ENCODE measurements around the gene LIN7B.

LIN7B gene

GRCh38 chr19:49085020-49085867, 28.9 kb upstream of the LIN7B start, which contains the start of gene SNRNP70:
Gene SNRNP70, plus strand, starts transcription at chr19:49085451. Its CDS starts 964 bp downstream, at chr19:49086415.
- TF ChIP-seq, protein P1, sequence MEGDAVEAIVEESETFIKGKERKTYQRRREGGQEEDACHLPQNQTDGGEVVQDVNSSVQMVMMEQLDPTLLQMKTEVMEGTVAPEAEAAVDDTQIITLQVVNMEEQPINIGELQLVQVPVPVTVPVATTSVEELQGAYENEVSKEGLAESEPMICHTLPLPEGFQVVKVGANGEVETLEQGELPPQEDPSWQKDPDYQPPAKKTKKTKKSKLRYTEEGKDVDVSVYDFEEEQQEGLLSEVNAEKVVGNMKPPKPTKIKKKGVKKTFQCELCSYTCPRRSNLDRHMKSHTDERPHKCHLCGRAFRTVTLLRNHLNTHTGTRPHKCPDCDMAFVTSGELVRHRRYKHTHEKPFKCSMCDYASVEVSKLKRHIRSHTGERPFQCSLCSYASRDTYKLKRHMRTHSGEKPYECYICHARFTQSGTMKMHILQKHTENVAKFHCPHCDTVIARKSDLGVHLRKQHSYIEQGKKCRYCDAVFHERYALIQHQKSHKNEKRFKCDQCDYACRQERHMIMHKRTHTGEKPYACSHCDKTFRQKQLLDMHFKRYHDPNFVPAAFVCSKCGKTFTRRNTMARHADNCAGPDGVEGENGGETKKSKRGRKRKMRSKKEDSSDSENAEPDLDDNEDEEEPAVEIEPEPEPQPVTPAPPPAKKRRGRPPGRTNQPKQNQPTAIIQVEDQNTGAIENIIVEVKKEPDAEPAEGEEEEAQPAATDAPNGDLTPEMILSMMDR (IDR thresholded peaks at IDR 0.05; ENCODE audit: low read depth, low read length) = no peak
- peak within 1 kb of the TSS; percentile 70 for H3K4me3 ChIP-seq (ENCODE audit: low read depth, low read length)

GRCh38 chr19:49085868-49086232, 28.3 kb upstream of the LIN7B start:
- H3K4me3 ChIP-seq (ENCODE audit: low read depth, low read length) = peak overlapping the region; percentile 70
- TF ChIP-seq, protein P1 (IDR thresholded peaks at IDR 0.05; ENCODE audit: low read depth, low read length) = no peak

GRCh38 chr19:49086296-49086695, 27.9 kb upstream of the LIN7B start:
- TF ChIP-seq, protein P1 (IDR thresholded peaks at IDR 0.05; ENCODE audit: low read depth, low read length) = no peak
- H3K4me3 ChIP-seq (ENCODE audit: low read depth, low read length) = peak overlapping the region; percentile 70

GRCh38 chr19:49091391-49092038, 22.7 kb upstream of the LIN7B start:
- H3K4me3 ChIP-seq (ENCODE audit: low read depth, low read length) = no peak overlapping the region
- TF ChIP-seq, protein P1 (IDR thresholded peaks at IDR 0.05; ENCODE audit: low read depth, low read length) = no peak

- TF ChIP-seq, protein P1 (IDR thresholded peaks at IDR 0.05; ENCODE audit: low read depth, low read length) = no peak
Observed at GRCh38 chr19:49092686-49093085, 21.5 kb upstream of the LIN7B start.

DNA sequence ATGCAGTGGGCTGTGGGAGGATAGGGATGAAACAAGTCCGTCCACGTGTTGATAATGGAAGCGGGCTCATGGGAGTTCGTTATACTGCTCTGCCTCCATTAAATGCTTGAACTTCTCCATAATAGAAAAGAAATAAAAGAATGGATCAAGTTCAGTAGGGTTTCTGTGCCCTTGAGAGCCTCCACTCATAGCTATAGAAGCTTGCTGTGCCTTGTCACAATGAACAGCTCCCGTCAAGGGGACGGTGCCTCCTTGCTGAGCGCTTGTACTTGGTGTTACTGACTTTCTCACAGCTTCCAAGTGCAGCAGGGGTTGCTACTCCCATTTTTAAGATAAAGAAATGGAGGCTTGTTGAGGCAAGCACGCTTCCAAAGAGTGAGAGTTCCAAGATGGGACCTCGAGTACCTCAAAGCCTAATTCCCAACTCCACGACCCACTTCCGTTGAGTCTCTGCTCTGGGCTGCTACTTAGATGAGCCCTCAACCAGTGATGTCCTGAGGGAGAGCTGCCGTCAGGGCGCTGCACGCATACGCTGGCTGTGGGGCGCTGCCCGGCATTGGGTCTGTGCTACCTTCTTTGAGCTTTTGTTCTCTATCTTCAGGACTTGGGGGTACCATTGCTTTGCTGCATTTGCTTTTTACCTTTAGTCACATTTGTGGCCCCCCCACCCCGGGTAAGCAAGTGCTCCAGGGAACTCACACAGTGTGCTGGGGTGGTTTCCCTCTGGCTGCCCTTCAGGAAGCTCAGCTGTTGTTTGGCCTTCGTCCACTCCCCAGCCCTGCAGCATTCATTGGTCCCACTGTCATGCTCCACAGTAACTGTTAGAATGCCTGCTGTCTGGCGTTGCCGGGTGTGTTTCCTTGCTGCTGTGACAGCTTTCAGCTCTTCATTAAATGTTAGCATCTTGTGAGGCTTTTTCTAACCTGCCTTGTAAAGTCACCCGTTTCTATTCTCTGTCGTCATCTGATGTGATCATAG, 19.4 kb upstream of the LIN7B start:
- TF ChIP-seq, protein P1 (IDR thresholded peaks at IDR 0.05; ENCODE audit: low read depth, low read length) = no peak

More at GRCh38 chr19:49092686-49093085, 21.5 kb upstream of the LIN7B start:
- no peak overlapping the region for H3K4me3 ChIP-seq (ENCODE audit: low read depth, low read length)

More for the DNA sequence above, 19.4 kb upstream of the LIN7B start:
- no peak overlapping the region for H3K4me3 ChIP-seq (ENCODE audit: low read depth, low read length)

Data from WI38 (cell line).